A549 (cell line): Measurements from ENCODE around the gene EYA2. TPM values are rescaled to one million over a fixed set of nuclear protein-coding genes. Genes with fewer than 3 reads are reported as not detected.

ENCODE experiments used
- ATAC-seq, 2 experiments: fragments of 200-7000 bp in 1 of 2; fragments of >200 bp in 1 of 2; cut with Nextera tagmentation in 1 of 2; cut with Tn5 transposase in 1 of 2; 3 replicates each; pipeline versions ENCODE4 v1.8.0 to v1.9.1; 2018 to 2020; ENCODE audit warnings: mild to moderate bottlenecking in 1 of 2, moderate library complexity in 1 of 2
- CTCF ChIA-PET: fragments of 300-600 bp; sonication (Branson Sonifier 250); formaldehyde crosslinking; extraction: SDS; loops from one replicate; lab custom pipeline; 2021; ENCODE audit warnings: antibody characterized with exemption, inconsistent platforms; lab: Yijun Ruan, JAX
- POLR2A ChIA-PET: fragments of 350-600 bp; formaldehyde crosslinking; extraction: SDS; loops from one replicate; lab custom pipeline; 2021; ENCODE audit warnings: antibody characterized with exemption, inconsistent platforms; lab: Yijun Ruan, JAX
- DNase-seq, 2 experiments: peaks; one replicate each; pipeline versions ENCODE4 v3.0.0 to v3.0.0-alpha.2; 2011 to 2016; ENCODE audit warnings: low read depth in 1 of 2, low spot score in 1 of 2
- FAIRE-seq: peaks from 2 replicates; lab custom pipeline; 2011; peaks lifted over from hg19 to GRCh38; lab: Jason Lieb, UNC
- H3K27ac ChIP-seq, 2 experiments: fragments of >200 bp; sonication (Bioruptor Twin); formaldehyde crosslinking; 3 replicates each; pipeline ENCODE4 v1.5.1; 2016 to 2017
- H3K4me1 ChIP-seq: fragments of >200 bp; sonication (Bioruptor Twin); formaldehyde crosslinking; 3 replicates; pipeline ENCODE4 v1.6.1; 2016
- H3K4me2 ChIP-seq: fragments of >200 bp; sonication (Bioruptor Twin); formaldehyde crosslinking; 3 replicates; pipeline ENCODE4 v1.6.1; 2016
- H3K4me3 ChIP-seq: fragments of >200 bp; sonication (Bioruptor Twin); formaldehyde crosslinking; 3 replicates; pipeline ENCODE4 v1.5.1; 2016
- H3K9me3 ChIP-seq: fragments of >200 bp; sonication (Bioruptor Twin); formaldehyde crosslinking; 3 replicates; pipeline ENCODE4 v1.6.1; 2016
- BCL3 ChIP-seq: fragments of >200 bp; sonication (Bioruptor Twin); formaldehyde crosslinking; IDR thresholded peaks from 3 replicates; pipeline ENCODE4 v1.6.1; 2016
- CHD2 ChIP-seq: fragments of 150-350 bp; IDR thresholded peaks from 2 replicates; pipeline ENCODE4 v1.6.1; 2014; ENCODE audit warnings: low read length; ENCODE audit not compliant: partially characterized antibody
- CHD4 ChIP-seq: fragments of 200-600 bp; sonication (generic); IDR thresholded peaks from 2 replicates; pipeline ENCODE4 v1.6.1; 2016; ENCODE audit warnings: antibody characterized with exemption, mild to moderate bottlenecking, borderline replicate concordance
- CTCF ChIP-seq: fragments of >200 bp; sonication (Bioruptor Twin); formaldehyde crosslinking; IDR thresholded peaks from 3 replicates; pipeline ENCODE4 v1.5.1; 2016
- EHF ChIP-seq: fragments of 250-450 bp; sonication (Bioruptor Pico); IDR thresholded peaks from 2 replicates; pipeline ENCODE4 v1.5.0; 2020; ENCODE audit warnings: mild to moderate bottlenecking
- EHMT2 ChIP-seq: fragments of 200-600 bp; sonication (generic); IDR thresholded peaks from 2 replicates; pipeline ENCODE4 v1.6.1; 2016; ENCODE audit warnings: antibody characterized with exemption, low read depth, mild to moderate bottlenecking, moderate library complexity
- FOXS1 ChIP-seq: fragments of 250-450 bp; sonication (Bioruptor Pico); IDR thresholded peaks from 2 replicates; pipeline ENCODE4 v1.5.0; 2020; ENCODE audit warnings: mild to moderate bottlenecking, moderate library complexity
- HDAC2 ChIP-seq: fragments of 200-600 bp; sonication (generic); IDR thresholded peaks from 2 replicates; pipeline ENCODE4 v1.6.1; 2016
- HOXB5 ChIP-seq: fragments of 250-450 bp; sonication (Bioruptor Pico); IDR thresholded peaks from 2 replicates; pipeline ENCODE4 v1.5.0; 2020; ENCODE audit warnings: mild to moderate bottlenecking, moderate library complexity
- JUN ChIP-seq, 2 experiments: fragments of >200 bp; sonication (Bioruptor Twin); formaldehyde crosslinking; IDR thresholded peaks; 2 replicates in 1 of 2; 3 replicates in 1 of 2; pipeline ENCODE4 v1.6.1; 2016 to 2017
- KDM1A ChIP-seq: fragments of 200-600 bp; sonication (generic); IDR thresholded peaks from 2 replicates; pipeline ENCODE4 v1.6.1; 2016; ENCODE audit warnings: low read depth, mild to moderate bottlenecking
- MAFK ChIP-seq: fragments of 450-650 bp; IDR thresholded peaks from 2 replicates; pipeline ENCODE4 v1.6.1; 2014; ENCODE audit not compliant: partially characterized antibody
- MAX ChIP-seq: IDR thresholded peaks from 2 replicates; pipeline ENCODE4 v1.6.1; 2012
- NFE2L2 ChIP-seq: fragments of 150-350 bp; conservative IDR thresholded peaks from 2 replicates; pipeline ENCODE4 v1.6.1; 2014; ENCODE audit warnings: low read length
- RAD21 ChIP-seq, 2 experiments: fragments of >200 bp in 1 of 2; sonication (Bioruptor Twin) in 1 of 2; formaldehyde crosslinking in 1 of 2; IDR thresholded peaks in 1 of 2; conservative IDR thresholded peaks in 1 of 2; 2 replicates in 1 of 2; 3 replicates in 1 of 2; pipeline ENCODE4 v1.6.1; 2012 to 2018; ENCODE audit warnings: inconsistent platforms in 1 of 2
- RARB ChIP-seq: fragments of 250-450 bp; sonication (Bioruptor Pico); IDR thresholded peaks from 2 replicates; pipeline ENCODE4 v1.8.0; 2021; ENCODE audit warnings: mild to moderate bottlenecking, moderate library complexity
- REST ChIP-seq: fragments of 200-600 bp; sonication (generic); IDR thresholded peaks from 2 replicates; pipeline ENCODE4 v1.6.1; 2016; ENCODE audit warnings: antibody characterized with exemption, mild to moderate bottlenecking, moderate library complexity
- RFX5 ChIP-seq: fragments of 450-650 bp; IDR thresholded peaks from 2 replicates; pipeline ENCODE4 v1.7.1; 2014; ENCODE audit warnings: antibody characterized with exemption, mild to moderate bottlenecking, moderate library complexity
- RNF2 ChIP-seq: fragments of 200-600 bp; sonication (generic); IDR thresholded peaks from 2 replicates; pipeline ENCODE4 v1.6.1; 2016; ENCODE audit warnings: low read depth, mild to moderate bottlenecking, antibody characterized with exemption, moderate library complexity, borderline replicate concordance
- ZC3H11A ChIP-seq: fragments of 450-650 bp; IDR thresholded peaks from 2 replicates; pipeline ENCODE4 v1.6.1; 2014; ENCODE audit warnings: antibody characterized with exemption, mild to moderate bottlenecking
- WGBS: methylation state at CpG from one replicate; pipeline ENCODE4 v1.1.6; 2017; ENCODE audit errors: missing lambda C conversion rate; 5-methylcytosine and 5-hydroxymethylcytosine counted together
- polyA plus RNA-seq, 4 experiments: library from polyadenylated mRNA; depleted of rRNA in 3 of 4; stranded (reverse); fragments of >200 nt; fragmentation: RNase III in 1 of 4; extraction: RNeasy Plus Mini Kit Qiagen cat#74134 plus additional on column Dnase treatment in 1 of 4; gene quantifications; 2 replicates in 3 of 4; 3 replicates in 1 of 4; pipeline ENCODE4 v1.2.3, GENCODE V29; 2011 to 2017

Gene EYA2
- polyA plus RNA-seq, 2 of the 4 experiments (the other 2 are of a cell fraction): 4.5 to 4.6 TPM

GRCh38 chr20:46997187-46997586 is 102.5 kb downstream of the EYA2 start:
- H3K4me3 ChIP-seq: no peak overlapping the region
- ChIA-PET CTCF (interaction anchor here (1.0 to 1.8 kb wide), 3 partner anchors 25 to 154 kb away, joined by 3 to 4 read pairs (median 4); no protein-coding TSS in a partner anchor), POLR2A (no interaction called here)
- H3K9me3 ChIP-seq: no peaks in the 10 kb centered on the region
- H3K27ac ChIP-seq: no peak overlapping the region
- TF ChIP-seq JUN (IDR thresholded peaks at IDR 0.05) (no peak), MAFK (no peak), EHMT2 (no peak), KDM1A (no peak), ZC3H11A (no peak), RAD21 (conservative IDR thresholded peaks at IDR 0.05 in 1 of 2, IDR thresholded peaks at IDR 0.05 in 1 of 2) (no peak), RFX5 (no peak), BCL3 (no peak), MAX (no peak), RARB (CRISPR knock-in tag) (no peak), FOXS1 (CRISPR knock-in tag) (no peak), HOXB5 (CRISPR knock-in tag) (no peak), CHD4 (no peak), HDAC2 (no peak), CHD2 (no peak), REST (no peak), NFE2L2 (no peak), CTCF (no peak), EHF (CRISPR knock-in tag) (no peak), RNF2 (no peak)
- FAIRE-seq (no peak), ATAC-seq (no peak), DNase-seq (no peak)
- H3K4me1 ChIP-seq: no peaks in the 10 kb centered on the region
- H3K4me2 ChIP-seq: no peak overlapping the region
- 84% methylated on average over 2 of the region's 2 CpGs for WGBS
